Activated CD8-positive, alpha-beta memory T cell treated with anti-CD3 and anti-CD28 coated beads, Interleukin-2, amount 50 U/mL, for 24 hours (primary cell): Measurements from ENCODE around the gene B9D2.
A peak's percentile ranks its signal among the peaks of the same experiment; 100 is the strongest.

Experiments
- DNase-seq: peaks from one replicate; pipeline ENCODE4 v3.0.0-alpha.2; 2020; ENCODE audit errors: extremely low read depth

Gene B9D2

GRCh38 chr19:41309180-41310032 lies 54.5 kb downstream of the B9D2 start:
- DNase-seq = no peak

- DNase-seq = peak; percentile 90
Observed at GRCh38 chr19:41308450-41309179, 55.3 kb downstream of the B9D2 start.

GRCh38 chr19:41307954-41308449 lies 55.9 kb downstream of the B9D2 start:
- DNase-seq = no peak

- no peak for DNase-seq
Observed at GRCh38 chr19:41307090-41307875, 56.7 kb downstream of the B9D2 start.

GRCh38 chr19:41305927-41306793 lies 57.8 kb downstream of the B9D2 start:
- no peak for DNase-seq

- no peak for DNase-seq
Observed at GRCh38 chr19:41304706-41305483, 59.1 kb downstream of the B9D2 start.
